SKM-1 (cell line): ENCODE measurements around the gene LLGL1.

ENCODE experiments used
- DNase-seq: peaks from one replicate; lab custom pipeline; 2025; ENCODE audit not compliant: unreplicated experiment; lab: John Stamatoyannopoulos, UW

The LLGL1 gene

DNA sequence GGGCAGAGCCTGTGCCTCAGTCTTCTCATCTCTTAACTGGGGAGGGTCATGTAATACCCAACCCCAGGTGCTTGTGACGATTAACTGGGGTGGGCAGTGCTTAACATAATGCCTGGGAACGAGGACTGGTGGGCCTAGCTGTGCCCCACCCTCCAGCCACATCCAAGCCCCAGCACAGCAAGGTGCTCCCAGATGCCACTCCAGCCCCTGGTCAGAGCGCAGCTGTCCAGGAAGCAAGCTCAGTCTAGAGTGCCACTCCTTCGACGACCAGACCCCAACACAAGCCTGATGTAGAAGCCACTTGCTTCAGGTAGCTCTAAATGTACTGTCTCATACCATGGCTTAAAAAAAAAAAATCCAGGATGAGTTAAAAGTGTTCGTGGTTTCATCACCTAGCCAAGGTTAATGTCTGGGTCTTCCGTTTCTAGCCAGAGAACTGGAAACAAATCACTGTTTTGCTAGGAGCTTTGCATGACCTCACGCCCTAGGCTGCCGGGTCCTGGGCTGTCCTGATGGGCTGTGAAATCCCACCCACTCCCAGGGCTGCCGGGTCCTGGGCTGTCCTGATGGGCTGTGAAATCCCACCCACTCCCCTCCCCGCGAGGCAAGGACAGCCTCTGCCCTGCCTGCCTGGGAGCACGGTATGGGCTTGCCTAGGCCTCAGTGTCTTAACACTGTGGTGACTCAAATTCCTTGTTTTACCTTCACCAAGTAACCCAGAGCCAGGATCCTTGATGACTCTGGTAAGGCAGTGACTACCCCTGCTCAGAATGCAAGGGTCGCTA, 42.7 kb downstream of the LLGL1 start:
- no peak for DNase-seq

GRCh38 chr17:18270046-18270931, 44.9 kb downstream of the LLGL1 start:
- DNase-seq = no peak

DNA sequence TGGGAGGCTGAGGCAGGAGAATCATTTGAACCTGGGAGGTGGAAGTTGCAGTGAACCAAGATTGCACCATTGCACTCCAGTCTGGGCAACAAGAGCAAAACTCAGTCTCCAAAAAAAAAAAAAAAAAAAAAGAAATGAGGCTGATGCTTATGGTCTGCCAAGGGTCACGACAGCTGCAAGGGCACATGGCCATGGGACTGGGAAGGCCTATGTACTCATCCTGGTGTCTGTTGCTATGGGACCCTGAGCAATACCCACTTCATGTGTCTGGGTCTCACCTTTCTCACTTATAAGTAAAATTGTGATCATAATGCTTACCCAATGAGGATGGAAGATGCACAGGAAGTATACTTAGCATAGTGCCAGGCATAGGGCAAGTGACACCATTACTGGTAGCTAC, 51.6 kb downstream of the LLGL1 start:
- DNase-seq = no peak

GRCh38 chr17:18278867-18279266, 53.4 kb downstream of the LLGL1 start:
- no peak for DNase-seq

DNA sequence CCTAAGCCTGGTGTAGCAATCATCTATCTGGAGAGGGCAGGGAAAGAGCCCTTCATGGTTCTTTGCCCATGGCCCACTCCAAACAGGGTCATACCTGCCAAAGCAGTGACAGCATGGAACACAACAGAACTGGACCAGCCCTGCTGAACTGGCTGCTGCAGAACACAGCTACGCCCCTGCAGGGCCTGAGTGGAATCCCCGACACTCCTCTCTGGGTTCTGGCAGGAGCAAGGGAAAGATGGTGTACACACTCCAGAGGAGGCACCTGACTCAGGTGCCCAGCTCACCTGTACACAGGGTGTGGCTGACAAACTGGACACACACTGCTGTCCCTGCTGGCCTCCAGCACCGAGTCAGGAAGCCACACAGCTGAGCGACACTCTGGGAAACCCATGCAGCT, 54.8 kb downstream of the LLGL1 start:
- no peak for DNase-seq

DNA sequence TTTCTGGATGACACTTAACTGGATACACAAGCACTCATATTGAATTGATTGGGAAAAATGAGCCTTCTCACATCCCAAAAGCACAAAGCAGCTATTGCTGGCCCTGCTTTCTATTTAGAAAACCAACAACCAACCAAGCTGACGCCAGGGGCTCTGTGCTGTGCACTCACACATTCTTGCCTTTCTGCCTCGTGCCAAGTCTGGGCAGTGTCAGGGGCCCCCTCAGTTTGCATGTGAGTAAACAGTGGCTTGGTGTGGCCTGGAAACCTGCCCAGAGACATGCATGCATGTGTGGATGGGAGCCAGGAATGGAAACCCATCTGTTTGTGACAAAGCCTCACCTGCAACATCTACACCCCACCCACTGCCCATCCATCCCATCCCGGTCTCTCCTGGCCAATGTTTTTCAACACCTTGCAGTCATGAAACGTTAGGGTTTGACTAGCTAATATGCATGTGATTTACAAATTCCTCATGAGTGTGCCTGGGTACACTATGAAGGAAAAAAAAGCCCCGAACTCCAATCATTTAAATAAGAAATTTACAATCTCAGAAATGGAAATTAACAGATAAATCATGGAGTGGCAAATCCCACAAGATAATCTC, 55.4 kb downstream of the LLGL1 start:
- no peak for DNase-seq

DNA sequence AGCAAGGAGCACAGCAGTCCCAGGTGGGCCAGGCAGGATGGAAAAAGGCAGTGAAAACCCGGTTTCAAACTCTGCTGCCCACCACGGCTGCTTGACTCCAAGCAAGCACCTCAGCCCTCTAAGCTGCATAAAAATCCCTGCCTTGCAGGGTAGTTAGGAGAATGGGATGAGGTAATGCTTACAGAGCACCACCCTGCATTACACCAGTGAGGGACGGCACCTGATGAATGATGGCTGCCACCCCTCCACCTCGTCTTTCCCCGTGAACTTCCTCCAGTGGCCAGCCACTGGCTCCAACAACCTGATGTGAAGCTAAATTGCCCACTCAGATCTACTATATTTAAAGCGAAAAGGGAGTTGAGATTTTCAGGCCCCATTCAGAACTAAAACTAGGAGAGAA, 56.4 kb downstream of the LLGL1 start:
- DNase-seq = no peak

DNA sequence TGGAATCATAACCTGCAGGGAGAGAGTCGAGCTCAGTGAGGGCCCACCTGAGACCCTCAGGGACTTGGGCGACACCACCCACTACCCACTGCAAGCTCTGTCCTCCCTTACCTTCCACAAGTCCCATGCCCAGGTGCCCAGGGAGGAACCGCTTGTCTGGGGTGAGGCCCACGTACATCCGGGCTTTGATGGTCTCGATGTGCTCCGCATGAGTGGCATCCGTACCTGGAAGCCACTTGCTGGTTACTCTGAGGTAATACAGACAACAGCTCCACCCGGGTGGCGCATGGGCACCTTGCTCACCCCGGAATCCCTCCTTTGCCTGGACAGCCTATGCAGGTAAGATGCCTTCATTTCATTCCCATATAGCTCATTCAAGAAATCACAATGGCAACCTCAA, 59.9 kb downstream of the LLGL1 start:
- no peak for DNase-seq

DNA sequence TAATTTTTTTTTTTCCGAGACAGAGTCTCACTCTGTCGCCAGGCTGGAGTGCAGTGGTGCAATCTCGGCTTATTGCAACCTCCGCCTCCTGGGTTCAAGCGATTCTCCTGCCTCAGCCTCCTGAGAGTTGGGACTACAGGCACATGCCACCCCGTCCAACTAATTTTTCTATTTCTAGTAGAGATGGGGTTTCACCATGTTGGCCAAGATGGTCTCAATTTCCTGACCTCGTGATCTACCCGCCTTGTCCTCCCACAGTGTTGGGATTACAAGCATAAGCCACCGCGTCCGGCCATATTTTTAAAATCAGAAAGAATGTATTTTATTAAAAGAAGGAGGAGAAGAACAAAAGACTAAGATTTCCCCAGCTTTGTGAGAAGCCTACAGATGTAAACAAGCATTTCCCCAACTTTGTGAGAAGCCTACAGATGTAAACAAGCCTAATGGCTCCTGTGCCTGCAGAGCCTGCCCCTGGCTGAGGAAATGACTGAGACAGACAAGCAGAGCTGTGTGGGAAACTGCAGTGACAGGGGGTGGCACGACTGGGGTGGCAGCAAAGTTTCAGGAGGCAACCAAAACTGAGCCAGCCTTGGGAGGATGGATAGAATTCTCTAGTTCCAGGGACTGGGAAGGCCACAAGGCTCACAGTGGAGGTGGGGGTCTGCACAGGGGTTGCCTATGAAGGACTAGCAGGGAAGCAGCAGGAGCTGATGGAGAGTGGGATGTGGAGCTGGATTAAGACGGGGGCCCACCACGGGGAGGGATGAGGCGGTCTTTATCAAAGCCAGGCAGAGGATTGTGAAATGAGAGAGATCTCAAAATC, 66.5 kb downstream of the LLGL1 start:
- no peak for DNase-seq
